GM23338 (cell line): ENCODE measurements around the gene PPDPF.
A peak's percentile ranks its signal among the peaks of the same experiment; 100 is the strongest.

Experiments
- CTCF ChIP-seq, 2 experiments: fragments of 200-600 bp in 1 of 2; sonication (generic) in 1 of 2; conservative IDR thresholded peaks; 2 replicates each; pipeline versions ENCODE4 v1.5.1 to v1.6.1; 2016 to 2017; ENCODE audit warnings: antibody characterized with exemption in 2 of 2, low read depth in 2 of 2, mild to moderate bottlenecking in 2 of 2, moderate library complexity in 1 of 2
- EZH2 ChIP-seq: fragments of 200-600 bp; sonication (generic); IDR thresholded peaks from one replicate; pipeline ENCODE4 v1.8.0; 2017; ENCODE audit warnings: antibody characterized with exemption, mild to moderate bottlenecking, low read depth; ENCODE audit not compliant: unreplicated experiment
- JUNB ChIP-seq: IDR thresholded peaks from one replicate; pipeline ENCODE4 v1.6.1; 2016; ENCODE audit warnings: antibody characterized with exemption; ENCODE audit not compliant: unreplicated experiment
- POLR2AphosphoS5 ChIP-seq: IDR thresholded peaks from 2 replicates; pipeline ENCODE4 v1.6.1; 2016; ENCODE audit warnings: antibody characterized with exemption, low read depth
- ZNF331 ChIP-seq: fragments of 250-450 bp; sonication (Bioruptor Pico); IDR thresholded peaks from 2 replicates; pipeline ENCODE4 v1.5.0; 2020; ENCODE audit warnings: low read depth, mild to moderate bottlenecking, moderate library complexity
- TF ChIP-seq, protein P1 (sequence below): IDR thresholded peaks from 2 replicates; pipeline ENCODE4 v1.6.1; 2016; ENCODE audit warnings: antibody characterized with exemption

DNA sequence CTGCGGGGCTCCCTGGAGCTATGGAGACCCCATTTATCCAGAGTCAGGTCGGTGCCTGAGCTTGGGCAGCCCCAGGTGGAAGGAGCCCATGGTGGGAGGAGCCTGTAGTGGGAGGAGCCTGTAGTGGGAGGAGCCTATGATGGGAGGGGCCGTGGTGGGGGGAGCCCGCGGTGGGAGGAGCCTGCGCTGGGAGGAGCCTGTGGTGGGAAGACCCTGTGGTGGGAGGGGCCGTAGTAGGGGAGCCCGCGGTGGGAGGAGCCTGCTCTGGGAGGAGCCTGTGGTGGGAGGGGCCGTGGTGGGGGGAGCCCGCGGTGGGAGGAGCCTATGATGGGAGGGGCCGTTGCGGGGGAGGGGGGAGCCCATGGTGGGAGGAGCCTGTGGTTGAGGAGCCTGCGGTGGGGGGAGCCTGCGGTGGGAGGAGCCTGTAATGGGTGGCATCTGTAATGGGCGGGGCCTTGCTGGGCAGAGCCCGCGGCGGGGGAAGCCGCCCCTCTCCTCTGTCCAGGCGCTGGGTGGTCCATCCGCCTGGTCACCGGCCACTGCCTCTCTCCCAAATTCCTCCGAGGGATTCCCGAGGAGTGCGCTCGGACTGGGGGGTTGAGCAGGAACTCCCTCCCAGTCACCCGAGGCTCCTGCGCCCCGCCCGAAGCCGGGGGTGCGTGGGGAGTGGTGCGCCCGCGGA is 32.8 kb downstream of the PPDPF start:
- no peak for TF ChIP-seq CTCF (conservative IDR thresholded peaks at IDR 0.05; ENCODE audit: low read depth in 2 of 2)
- TF ChIP-seq, protein P1, sequence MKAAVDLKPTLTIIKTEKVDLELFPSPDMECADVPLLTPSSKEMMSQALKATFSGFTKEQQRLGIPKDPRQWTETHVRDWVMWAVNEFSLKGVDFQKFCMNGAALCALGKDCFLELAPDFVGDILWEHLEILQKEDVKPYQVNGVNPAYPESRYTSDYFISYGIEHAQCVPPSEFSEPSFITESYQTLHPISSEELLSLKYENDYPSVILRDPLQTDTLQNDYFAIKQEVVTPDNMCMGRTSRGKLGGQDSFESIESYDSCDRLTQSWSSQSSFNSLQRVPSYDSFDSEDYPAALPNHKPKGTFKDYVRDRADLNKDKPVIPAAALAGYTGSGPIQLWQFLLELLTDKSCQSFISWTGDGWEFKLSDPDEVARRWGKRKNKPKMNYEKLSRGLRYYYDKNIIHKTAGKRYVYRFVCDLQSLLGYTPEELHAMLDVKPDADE, result no peak
- TF ChIP-seq EZH2, result no peak
- peak; percentile 39; the same call in 1 of the 2 replicates for TF ChIP-seq POLR2AphosphoS5
- TF ChIP-seq ZNF331 (CRISPR knock-in tag), result no peak
- no peak for TF ChIP-seq JUNB
